ENCODE data around the gene NTN5.

Gene NTN5

DNA sequence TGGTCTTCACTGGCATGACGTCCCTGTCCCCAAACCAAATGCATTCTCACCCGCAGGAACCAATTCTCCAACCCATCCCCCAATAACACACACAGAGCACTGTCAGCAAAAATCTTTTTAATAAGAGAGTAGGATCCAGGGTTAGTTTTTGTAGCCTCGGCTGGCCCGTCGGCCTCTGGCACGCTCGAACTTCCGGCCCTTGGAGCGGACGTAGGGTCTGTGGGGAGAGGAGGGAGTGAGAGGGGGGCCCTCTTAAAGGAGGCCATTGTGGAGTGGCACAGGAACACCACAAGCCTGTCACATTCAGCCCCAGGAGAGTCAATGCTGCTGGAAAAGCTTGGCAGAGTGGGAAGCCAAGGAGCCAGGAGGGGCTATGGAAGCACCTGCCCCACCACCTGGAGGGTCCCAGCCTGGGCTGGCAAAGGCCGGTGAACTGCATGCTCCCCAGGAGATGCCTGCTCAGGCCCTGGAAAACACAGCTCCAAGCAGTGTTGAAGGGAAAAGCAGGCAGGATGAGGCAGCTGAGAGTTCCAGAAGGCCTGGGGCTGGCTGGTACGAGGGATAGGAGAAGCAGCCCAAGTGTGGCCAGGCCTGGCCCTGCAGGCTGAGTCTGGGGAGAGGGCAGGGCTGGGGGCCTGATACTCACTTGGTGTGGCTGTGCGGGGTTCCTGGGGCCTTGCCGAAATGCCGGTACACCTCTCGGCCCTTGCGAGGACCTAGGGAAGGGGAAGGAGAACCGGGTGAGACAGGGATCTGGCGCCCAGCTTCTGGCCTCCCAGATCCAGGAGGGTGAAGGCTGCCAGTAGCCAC is 57.4 kb downstream of the NTN5 start:
- peak overlapping the region; percentile 100 for H3K9ac ChIP-seq (ENCODE audit: low read length)
- no peaks in the 10 kb centered on the region for H3K27me3 ChIP-seq (replicated peaks; ENCODE audit: control insufficient read depth, insufficient read depth, low read length)

DNA sequence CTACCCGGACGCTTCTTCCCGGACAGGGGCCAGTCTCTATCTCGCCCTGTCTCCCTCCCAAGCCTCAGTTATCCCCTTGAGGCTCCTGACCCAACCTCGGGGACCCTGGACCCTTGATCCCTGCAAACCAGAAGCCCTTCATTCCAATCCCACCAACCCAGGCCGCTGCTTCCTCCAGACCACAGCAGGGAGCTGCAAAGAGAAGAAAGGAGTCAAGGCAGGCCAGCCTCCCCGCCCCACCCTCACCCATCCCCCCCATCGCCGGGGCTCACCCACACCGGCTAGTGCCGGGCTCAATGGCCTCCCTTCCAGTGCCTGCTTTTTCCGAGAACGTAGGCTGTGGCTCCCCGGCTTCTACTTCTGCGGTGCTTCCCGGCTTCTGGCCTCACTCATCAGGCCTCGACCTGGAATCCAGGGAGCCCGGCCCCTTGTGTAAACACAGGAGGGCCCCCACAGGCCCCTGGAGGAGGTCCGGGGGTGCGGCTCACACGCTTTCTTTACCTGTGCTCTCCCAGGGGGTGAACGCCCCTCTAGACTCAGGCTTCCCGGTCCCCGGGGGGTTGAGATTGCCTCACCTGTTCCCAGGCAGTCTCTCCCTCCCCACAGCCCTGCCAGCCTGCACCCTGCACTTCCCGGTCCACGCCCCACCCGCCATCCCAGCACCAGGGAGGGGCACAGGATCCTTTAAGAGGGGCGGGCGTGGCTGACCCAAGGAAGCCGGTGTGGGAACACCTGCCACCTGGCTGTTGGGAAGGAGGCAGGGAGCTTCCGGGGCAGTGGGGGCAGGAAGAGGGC is 58.2 kb downstream of the NTN5 start, which contains the start of gene FAM83E:
Gene FAM83E, minus strand, starts transcription at position 641 of the 795 bp plus-strand sequence. CDS start 1,704 bp downstream, outside the sequence.
- peaks cover 30% of the 10 kb centered on the region for H3K36me3 ChIP-seq (ENCODE audit: control insufficient read depth, insufficient read depth, low read length, severe bottlenecking)
- no peak within 1 kb of the TSS for H3K4me3 ChIP-seq (ENCODE audit: low read length)
- H3K4me1 ChIP-seq (ENCODE audit: control insufficient read depth, insufficient read depth, low read length) = peaks cover 20% of the 10 kb centered on the region
- no peaks in the 10 kb centered on the region for H3K9me3 ChIP-seq (ENCODE audit: control insufficient read depth, low read length)
- no peaks in the 10 kb centered on the region for H3K27me3 ChIP-seq (replicated peaks; ENCODE audit: control insufficient read depth, insufficient read depth, low read length)
- DNase-seq (ENCODE audit: low read depth) = no peak
- H3K9ac ChIP-seq (ENCODE audit: low read length) = peak within 1 kb of the TSS; percentile 100

More for the DNA sequence above, 57.4 kb downstream of the NTN5 start:
- Histone ChIP-seq H3K36me3 (ENCODE audit: control insufficient read depth, insufficient read depth, low read length, severe bottlenecking) (peaks cover 30% of the 10 kb centered on the region), H3K4me1 (ENCODE audit: control insufficient read depth, insufficient read depth, low read length) (peaks cover 26% of the 10 kb centered on the region), H3K9me3 (ENCODE audit: control insufficient read depth, low read length) (no peaks in the 10 kb centered on the region), H3K4me3 (ENCODE audit: low read length) (no peak overlapping the region)
- no peak for DNase-seq (ENCODE audit: low read depth)

DNA sequence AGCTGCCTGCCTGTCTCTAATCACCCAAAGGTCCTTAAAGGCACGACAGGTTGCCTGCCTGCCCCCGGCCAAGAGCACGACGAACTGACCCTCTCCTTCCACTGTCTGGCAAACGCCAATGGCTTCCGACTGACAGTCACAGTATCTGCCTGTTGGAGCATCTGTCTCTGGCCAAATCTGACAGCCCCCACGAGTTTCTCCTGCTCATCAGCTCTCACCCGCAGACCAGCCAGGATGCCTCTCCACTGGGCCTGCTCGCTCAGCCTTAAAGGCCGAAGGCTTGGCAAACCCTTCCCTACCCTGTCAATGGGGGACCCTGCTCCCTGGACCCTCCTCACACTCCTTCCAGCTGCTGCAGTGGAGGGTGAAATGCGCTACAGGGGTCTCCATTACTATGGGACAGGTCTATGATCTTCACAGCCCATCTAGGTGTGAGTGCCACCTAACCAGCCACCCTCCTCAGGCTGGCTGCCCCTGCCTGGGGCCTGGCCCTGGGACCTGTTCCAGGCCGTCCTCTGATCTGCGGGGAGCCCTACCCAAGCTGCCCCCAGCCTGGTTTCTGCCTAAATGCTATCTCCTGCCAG is 58.9 kb downstream of the NTN5 start:
- Histone ChIP-seq H3K27me3 (replicated peaks; ENCODE audit: control insufficient read depth, insufficient read depth, low read length) (no peaks in the 10 kb centered on the region), H3K4me1 (ENCODE audit: control insufficient read depth, insufficient read depth, low read length) (peaks cover 20% of the 10 kb centered on the region), H3K9ac (ENCODE audit: low read length) (no peak overlapping the region), H3K4me3 (ENCODE audit: low read length) (no peak overlapping the region), H3K9me3 (ENCODE audit: control insufficient read depth, low read length) (no peaks in the 10 kb centered on the region), H3K36me3 (ENCODE audit: control insufficient read depth, insufficient read depth, low read length, severe bottlenecking) (peaks cover 30% of the 10 kb centered on the region)
- no peak for DNase-seq (ENCODE audit: low read depth)

DNA sequence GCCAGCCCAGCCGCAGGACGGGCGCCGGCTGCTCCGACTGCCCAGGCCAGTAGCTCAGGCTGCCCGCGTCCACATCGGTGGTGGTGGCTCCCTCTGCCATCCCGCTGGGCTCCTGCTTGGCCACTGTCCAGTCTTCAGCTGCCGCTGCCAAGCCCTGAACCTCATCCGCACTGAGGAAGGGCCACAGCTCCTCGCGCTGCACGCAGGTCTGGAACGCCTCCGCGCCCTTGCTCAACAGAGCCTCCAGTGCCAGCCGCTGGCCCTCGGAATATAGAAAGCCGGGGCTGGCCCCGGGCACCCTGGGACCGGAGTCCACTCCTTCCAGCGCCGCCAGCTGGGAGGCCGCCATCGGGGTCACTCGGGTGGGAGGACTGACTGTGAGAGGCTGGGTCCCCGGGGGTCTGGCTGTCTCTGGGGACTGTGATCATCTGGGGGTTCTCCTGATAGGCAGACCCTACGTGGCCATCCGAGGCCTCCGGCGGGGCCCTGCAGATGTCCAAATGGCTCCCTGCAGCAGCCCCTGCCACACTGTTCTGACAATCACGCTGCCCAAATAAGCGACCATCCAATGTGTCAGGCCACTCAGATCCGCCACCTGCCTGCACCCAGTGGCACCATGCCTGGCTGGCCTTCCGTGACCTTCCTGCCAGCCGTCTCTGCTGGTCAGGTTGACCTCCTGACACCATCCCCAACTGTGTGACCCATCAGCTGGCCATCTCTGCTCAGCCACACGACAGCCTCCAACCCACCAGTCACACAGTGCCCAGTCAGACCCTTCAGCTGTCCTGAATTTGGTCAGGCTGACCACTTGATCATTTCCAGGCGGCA is 59.6 kb downstream of the NTN5 start:
- DNase-seq (ENCODE audit: low read depth) = no peak
- Histone ChIP-seq H3K4me1 (ENCODE audit: control insufficient read depth, insufficient read depth, low read length) (peaks cover 20% of the 10 kb centered on the region), H3K27me3 (replicated peaks; ENCODE audit: control insufficient read depth, insufficient read depth, low read length) (no peaks in the 10 kb centered on the region), H3K36me3 (ENCODE audit: control insufficient read depth, insufficient read depth, low read length, severe bottlenecking) (peaks cover 30% of the 10 kb centered on the region), H3K9ac (ENCODE audit: low read length) (no peak overlapping the region), H3K9me3 (ENCODE audit: control insufficient read depth, low read length) (no peaks in the 10 kb centered on the region), H3K4me3 (ENCODE audit: low read length) (no peak overlapping the region)

DNA sequence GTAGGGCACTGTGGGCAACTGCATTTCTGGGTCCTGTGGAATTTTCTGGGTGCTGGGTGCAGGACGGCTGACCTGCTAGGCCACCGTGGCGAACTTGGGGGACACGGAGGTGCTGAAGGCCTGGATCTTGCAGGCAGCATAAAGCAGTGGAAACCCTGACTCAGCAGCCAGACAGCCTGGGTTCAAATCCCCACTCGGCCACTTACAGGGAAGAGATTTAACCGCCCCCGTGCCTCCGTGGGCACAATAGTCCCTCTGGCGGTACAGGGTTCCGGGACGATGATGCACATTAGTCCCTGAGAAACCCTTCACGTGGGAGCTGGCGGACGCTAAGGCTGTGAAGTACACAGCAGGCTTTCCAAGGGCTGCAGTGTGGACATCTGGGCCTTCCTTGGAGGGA is 60.9 kb downstream of the NTN5 start:
- H3K9me3 ChIP-seq (ENCODE audit: control insufficient read depth, low read length) = no peaks in the 10 kb centered on the region
- peaks cover 6% of the 10 kb centered on the region for H3K4me1 ChIP-seq (ENCODE audit: control insufficient read depth, insufficient read depth, low read length)
- DNase-seq (ENCODE audit: low read depth) = no peak
- H3K9ac ChIP-seq (ENCODE audit: low read length) = no peak overlapping the region
- peaks cover 22% of the 10 kb centered on the region for H3K36me3 ChIP-seq (ENCODE audit: control insufficient read depth, insufficient read depth, low read length, severe bottlenecking)
- no peaks in the 10 kb centered on the region for H3K27me3 ChIP-seq (replicated peaks; ENCODE audit: control insufficient read depth, insufficient read depth, low read length)
- H3K4me3 ChIP-seq (ENCODE audit: low read length) = no peak overlapping the region

Measured in adipocyte (in vitro differentiated cells).